DND-41 (cell line): ENCODE measurements around the gene WHRN.

Experiments used
- ATAC-seq: fragments of 200-7000 bp; cut with Tn5 transposase; 3 replicates; pipeline ENCODE4 v1.9.1; 2021; ENCODE audit warnings: low read depth; ENCODE audit not compliant: insufficient read depth
- DNase-seq: peaks from one replicate; pipeline ENCODE4 v3.0.0-alpha.2; 2020
- H2AFZ ChIP-seq: 2 replicates; pipeline ENCODE4 v1.6.0; 2012; ENCODE audit warnings: low read depth, low read length
- H3K27ac ChIP-seq: 2 replicates; pipeline ENCODE4 v1.5.1; 2012; ENCODE audit warnings: low read length, inconsistent platforms
- H3K27me3 ChIP-seq: fragments of 200-600 bp; sonication (generic); 2 replicates; pipeline ENCODE4 v1.6.0; 2012; ENCODE audit warnings: low read length, mild to moderate bottlenecking, inconsistent platforms; ENCODE audit not compliant: insufficient read depth, poor library complexity
- H3K36me3 ChIP-seq: 2 replicates; pipeline ENCODE4 v1.5.1; 2012; ENCODE audit warnings: low read length, inconsistent platforms; ENCODE audit not compliant: insufficient read depth
- H3K4me1 ChIP-seq: 2 replicates; pipeline ENCODE4 v1.5.1; 2012; ENCODE audit warnings: mild to moderate bottlenecking, low read length; ENCODE audit not compliant: insufficient read depth
- H3K4me2 ChIP-seq: 2 replicates; pipeline ENCODE4 v1.6.0; 2012; ENCODE audit warnings: mild to moderate bottlenecking, moderate library complexity, low read length, inconsistent platforms; ENCODE audit not compliant: insufficient read depth
- H3K4me3 ChIP-seq, 2 experiments: fragments of 200-600 bp in 1 of 2; shearing (Covaris generic) in 1 of 2; 2 replicates each; pipeline ENCODE4 v1.5.1; 2012 to 2016; ENCODE audit warnings: inconsistent platforms in 2 of 2, low read length in 2 of 2, mild to moderate bottlenecking in 2 of 2, low read depth in 1 of 2, moderate library complexity in 1 of 2
- H3K79me2 ChIP-seq: 2 replicates; pipeline ENCODE4 v1.6.0; 2012; ENCODE audit warnings: low read length, inconsistent platforms; ENCODE audit not compliant: insufficient read depth
- H3K9ac ChIP-seq: 2 replicates; pipeline ENCODE4 v1.6.0; 2012; ENCODE audit warnings: low read depth, mild to moderate bottlenecking, inconsistent platforms, low read length, moderate library complexity
- H3K9me3 ChIP-seq: 2 replicates; pipeline ENCODE4 v1.5.1; 2012; ENCODE audit warnings: low read length, moderate library complexity, mild to moderate bottlenecking, inconsistent platforms; ENCODE audit not compliant: insufficient read depth, severe bottlenecking
- H4K20me1 ChIP-seq: 2 replicates; pipeline ENCODE4 v1.6.0; 2012; ENCODE audit warnings: low read length; ENCODE audit not compliant: insufficient read depth
- CTCF ChIP-seq: IDR thresholded peaks from 2 replicates; pipeline ENCODE4 v1.5.1; 2012; ENCODE audit warnings: borderline replicate concordance, low read length, moderate library complexity, mild to moderate bottlenecking; ENCODE audit not compliant: poor library complexity, severe bottlenecking; ENCODE audit errors: extremely low read depth
- EZH2 ChIP-seq: IDR thresholded peaks from 3 replicates; pipeline ENCODE4 v1.6.1; 2012; ENCODE audit warnings: borderline replicate concordance, low read depth, mild to moderate bottlenecking, moderate library complexity, low read length, inconsistent platforms; ENCODE audit not compliant: severe bottlenecking

The WHRN gene

GRCh38 chr9:114430457-114430856 is 74.8 kb downstream of the WHRN start:
- Histone ChIP-seq H3K9ac (no peak overlapping the region), H3K79me2 (no peaks in the 10 kb centered on the region), H3K36me3 (no peaks in the 10 kb centered on the region), H3K4me2 (no peak overlapping the region), H3K9me3 (no peaks in the 10 kb centered on the region), H3K27me3 (peaks cover 5% of the 10 kb centered on the region), H4K20me1 (no peaks in the 10 kb centered on the region), H3K27ac (no peak overlapping the region), H3K4me1 (no peaks in the 10 kb centered on the region), H3K4me3 (no peak overlapping the region), H2AFZ (no peak overlapping the region)
- no peak for DNase-seq
- ATAC-seq, result no peak
- TF ChIP-seq CTCF (no peak), EZH2 (no peak)

GRCh38 chr9:114429488-114429887 is 75.8 kb downstream of the WHRN start:
- DNase-seq, result no peak
- no peak for TF ChIP-seq EZH2
- no peak for TF ChIP-seq CTCF

GRCh38 chr9:114428466-114428865 is 76.8 kb downstream of the WHRN start:
- peaks cover 5% of the 10 kb centered on the region for H3K27me3 ChIP-seq
- H3K4me1 ChIP-seq, result no peaks in the 10 kb centered on the region
- no peaks in the 10 kb centered on the region for H3K79me2 ChIP-seq
- no peak for ATAC-seq
- no peak overlapping the region for H3K9ac ChIP-seq
- H3K4me2 ChIP-seq, result no peak overlapping the region
- no peak overlapping the region for H3K4me3 ChIP-seq
- no peaks in the 10 kb centered on the region for H4K20me1 ChIP-seq
- no peak for DNase-seq
- H3K27ac ChIP-seq, result no peak overlapping the region
- H2AFZ ChIP-seq, result no peak overlapping the region
- H3K9me3 ChIP-seq, result no peaks in the 10 kb centered on the region
- TF ChIP-seq CTCF (no peak), EZH2 (no peak)
- no peaks in the 10 kb centered on the region for H3K36me3 ChIP-seq

More at GRCh38 chr9:114429488-114429887, 75.8 kb downstream of the WHRN start:
- Histone ChIP-seq H3K27ac (no peak overlapping the region), H3K4me3 (no peak overlapping the region), H3K4me2 (no peak overlapping the region), H3K4me1 (no peaks in the 10 kb centered on the region), H3K27me3 (peaks cover 5% of the 10 kb centered on the region), H3K36me3 (no peaks in the 10 kb centered on the region), H3K79me2 (no peaks in the 10 kb centered on the region), H3K9ac (no peak overlapping the region), H4K20me1 (no peaks in the 10 kb centered on the region), H2AFZ (no peak overlapping the region), H3K9me3 (no peaks in the 10 kb centered on the region)
- ATAC-seq, result no peak

- no peak overlapping the region for H3K4me2 ChIP-seq
- peaks cover 5% of the 10 kb centered on the region for H3K27me3 ChIP-seq
- H2AFZ ChIP-seq, result no peak overlapping the region
- H3K9ac ChIP-seq, result no peak overlapping the region
- H3K27ac ChIP-seq, result no peak overlapping the region
- no peaks in the 10 kb centered on the region for H3K4me1 ChIP-seq
- DNase-seq, result no peak
- H4K20me1 ChIP-seq, result no peaks in the 10 kb centered on the region
- no peak overlapping the region for H3K4me3 ChIP-seq
- no peaks in the 10 kb centered on the region for H3K79me2 ChIP-seq
- TF ChIP-seq EZH2 (no peak), CTCF (no peak)
- ATAC-seq, result no peak
- H3K36me3 ChIP-seq, result no peaks in the 10 kb centered on the region
- H3K9me3 ChIP-seq, result no peaks in the 10 kb centered on the region
Observed at GRCh38 chr9:114427644-114428043, 77.6 kb downstream of the WHRN start.
